Vagina (tissue), 2 donors: ENCODE results near the gene SLC25A18.

ENCODE experiments used
- POLR2A ChIP-seq, 2 donors: fragments of 450-650 bp; IDR thresholded peaks; one replicate each; pipeline ENCODE4 v1.6.1; 2017; ENCODE audit warnings: antibody characterized with exemption in 2 of 2, mild to moderate bottlenecking in 2 of 2, moderate library complexity in 2 of 2
- POLR2AphosphoS5 ChIP-seq, 2 donors: sonication (generic); formaldehyde crosslinking; IDR thresholded peaks; one replicate each; pipeline ENCODE4 v1.9.0; 2017; ENCODE audit warnings: antibody characterized with exemption in 2 of 2, mild to moderate bottlenecking in 2 of 2, low read depth in 1 of 2; ENCODE audit not compliant: insufficient read depth in 1 of 2
- TF ChIP-seq, protein P1 (sequence below), 3 experiments: fragments of 450-650 bp in 2 of 3; fragments of 200-600 bp in 1 of 3; sonication (generic) in 1 of 3; IDR thresholded peaks; one replicate each; pipeline ENCODE4 v1.5.1; 2017 to 2019; ENCODE audit warnings: antibody characterized with exemption in 3 of 3, mild to moderate bottlenecking in 2 of 3, moderate library complexity in 2 of 3

GRCh38 chr22:17607891-17608521, 44.7 kb downstream of the SLC25A18 start:
- TF ChIP-seq, protein P1, sequence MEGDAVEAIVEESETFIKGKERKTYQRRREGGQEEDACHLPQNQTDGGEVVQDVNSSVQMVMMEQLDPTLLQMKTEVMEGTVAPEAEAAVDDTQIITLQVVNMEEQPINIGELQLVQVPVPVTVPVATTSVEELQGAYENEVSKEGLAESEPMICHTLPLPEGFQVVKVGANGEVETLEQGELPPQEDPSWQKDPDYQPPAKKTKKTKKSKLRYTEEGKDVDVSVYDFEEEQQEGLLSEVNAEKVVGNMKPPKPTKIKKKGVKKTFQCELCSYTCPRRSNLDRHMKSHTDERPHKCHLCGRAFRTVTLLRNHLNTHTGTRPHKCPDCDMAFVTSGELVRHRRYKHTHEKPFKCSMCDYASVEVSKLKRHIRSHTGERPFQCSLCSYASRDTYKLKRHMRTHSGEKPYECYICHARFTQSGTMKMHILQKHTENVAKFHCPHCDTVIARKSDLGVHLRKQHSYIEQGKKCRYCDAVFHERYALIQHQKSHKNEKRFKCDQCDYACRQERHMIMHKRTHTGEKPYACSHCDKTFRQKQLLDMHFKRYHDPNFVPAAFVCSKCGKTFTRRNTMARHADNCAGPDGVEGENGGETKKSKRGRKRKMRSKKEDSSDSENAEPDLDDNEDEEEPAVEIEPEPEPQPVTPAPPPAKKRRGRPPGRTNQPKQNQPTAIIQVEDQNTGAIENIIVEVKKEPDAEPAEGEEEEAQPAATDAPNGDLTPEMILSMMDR (IDR thresholded peaks at IDR 0.05) = no peak
- TF ChIP-seq POLR2AphosphoS5 (IDR thresholded peaks at IDR 0.05; ENCODE audit: insufficient read depth in 1 of 2, low read depth in 1 of 2) (no peak), POLR2A (IDR thresholded peaks at IDR 0.05) (no peak)
